HG03095 (cell line): Measurements from ENCODE around the gene KRTAP9-8.
"Not testable (repeated sequence)": the region's sequence is repeated elsewhere in the genome, so short reads cannot be mapped to it uniquely, and the experiment has no call there.

Experiments
- ATAC-seq: cut with Tn5 transposase; IDR thresholded peaks from one replicate; pipeline ENCODE4 v1.9.1; 2021; ENCODE audit warnings: moderate library complexity; ENCODE audit not compliant: unreplicated experiment

Gene KRTAP9-8

DNA sequence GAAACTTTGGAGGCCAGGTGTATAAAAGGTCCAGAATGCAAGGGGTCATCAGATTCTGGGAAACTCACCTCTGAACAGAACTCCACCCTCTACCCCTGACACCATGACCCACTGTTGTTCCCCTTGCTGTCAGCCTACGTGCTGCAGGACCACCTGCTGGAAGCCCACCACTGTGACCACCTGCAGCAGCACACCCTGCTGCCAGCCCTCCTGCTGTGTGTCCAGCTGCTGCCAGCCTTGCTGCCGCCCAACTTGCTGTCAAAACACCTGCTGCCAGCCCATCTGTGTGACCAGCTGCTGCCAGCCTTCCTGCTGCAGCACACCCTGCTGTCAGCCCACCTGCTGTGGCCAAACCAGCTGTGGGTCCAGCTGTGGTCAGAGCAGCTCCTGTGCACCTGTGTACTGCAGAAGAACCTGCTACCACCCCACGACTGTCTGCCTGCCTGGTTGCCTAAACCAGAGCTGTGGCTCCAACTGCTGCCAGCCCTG is at the start of gene KRTAP9-8:
KRTAP9-8 (plus strand) TSS at position 51 of the 489 bp plus-strand sequence; CDS start at position 104, 53 bp downstream.
- ATAC-seq = not testable (repeated sequence)

- not testable (repeated sequence) for ATAC-seq
Observed at GRCh38 chr17:41189837-41190318, 47.9 kb upstream of the KRTAP9-8 start, which contains the start of gene KRTAP9-1. KRTAP9-1 (plus strand) TSS chr17:41189887; CDS start chr17:41189887, 0 bp downstream.

GRCh38 chr17:41190328-41190727 is 47.5 kb upstream of the KRTAP9-8 start:
- no peak for ATAC-seq

DNA sequence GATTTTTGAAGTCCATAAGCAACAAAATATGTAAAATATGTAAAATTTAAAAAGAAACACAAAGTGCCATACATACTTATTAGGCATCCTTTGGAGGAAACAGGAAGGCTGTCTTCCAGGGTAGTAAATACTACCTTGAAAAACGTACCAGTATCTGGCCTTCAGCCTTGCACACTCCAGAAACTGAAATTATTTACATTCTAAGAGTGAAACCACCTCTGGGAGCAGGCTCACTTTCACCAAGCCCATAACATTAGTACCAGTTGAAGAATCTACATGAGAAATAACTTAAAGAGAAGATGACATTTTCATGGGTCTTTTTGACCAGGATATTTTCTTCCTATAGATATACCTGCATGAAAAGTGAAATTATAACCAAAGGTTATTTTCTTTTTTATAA is 41.7 kb upstream of the KRTAP9-8 start:
- no peak for ATAC-seq

GRCh38 chr17:41199421-41200078 is 38.2 kb upstream of the KRTAP9-8 start:
- ATAC-seq = no peak

DNA sequence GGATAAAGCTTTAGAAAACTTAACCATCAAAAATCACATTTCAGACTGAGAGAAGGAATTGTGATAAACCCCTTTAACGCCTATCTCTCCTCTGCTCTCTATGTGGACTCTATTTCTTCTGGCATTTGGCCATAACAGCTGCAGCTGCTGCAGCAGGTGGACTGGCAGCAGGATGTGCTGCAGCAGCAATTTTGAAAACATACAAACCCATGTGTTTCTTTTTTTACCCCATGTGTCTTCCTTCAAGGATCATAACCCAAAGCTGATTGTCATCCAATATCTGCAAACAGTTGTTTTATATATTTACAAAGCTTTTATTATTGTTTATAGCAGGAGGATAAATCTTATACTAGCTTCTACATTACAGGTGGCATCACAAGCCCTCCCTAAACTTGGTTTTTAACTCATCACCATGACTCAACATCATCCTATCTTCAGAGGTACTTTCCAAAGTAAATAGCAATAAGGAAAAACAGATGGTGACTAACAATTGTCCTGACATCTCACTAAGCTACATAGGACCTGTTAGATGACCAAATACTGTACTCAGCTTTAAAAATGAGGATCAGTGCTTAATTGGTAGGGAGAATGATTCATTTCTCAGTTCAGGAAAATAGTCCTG is 25.8 kb upstream of the KRTAP9-8 start:
- no peak for ATAC-seq

GRCh38 chr17:41212524-41213169 is 25.2 kb upstream of the KRTAP9-8 start:
- no peak for ATAC-seq

DNA sequence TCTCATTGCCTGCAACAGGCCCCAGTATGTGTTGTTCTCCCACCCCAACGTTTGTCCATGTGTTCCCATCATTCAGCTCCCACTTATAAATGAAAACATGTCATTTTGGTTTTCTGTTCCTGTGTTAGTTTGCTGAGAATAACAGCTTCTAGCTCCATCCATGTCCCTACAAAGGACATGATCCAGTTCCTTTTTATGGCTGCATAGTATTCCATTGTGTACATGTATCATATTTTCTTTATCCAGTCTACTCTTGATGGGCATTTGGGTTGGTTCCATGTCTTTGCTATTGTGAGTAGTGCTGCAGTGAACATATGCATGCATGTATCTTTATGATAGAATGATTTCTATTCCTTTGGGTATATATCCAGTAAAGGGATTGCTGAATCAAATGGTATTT is 22.1 kb upstream of the KRTAP9-8 start:
- ATAC-seq = no peak

DNA sequence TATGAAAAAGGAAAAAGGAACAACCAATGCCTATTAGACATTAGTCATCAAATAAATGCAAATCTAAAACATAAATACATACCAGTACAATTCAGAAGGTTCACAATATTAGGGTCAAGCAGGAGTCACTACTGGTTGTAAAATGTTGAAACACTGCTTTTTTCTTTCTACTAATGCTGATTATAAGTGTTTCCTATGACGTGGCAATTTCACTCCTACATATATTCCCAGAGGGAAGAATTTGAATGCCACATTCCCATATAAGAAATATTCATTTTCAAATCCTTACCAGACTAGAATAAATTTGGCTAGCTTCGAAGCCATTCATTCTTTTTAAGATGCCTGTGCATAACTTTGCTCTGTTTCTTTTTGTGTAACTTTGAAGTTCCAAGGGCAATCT is 14.0 kb upstream of the KRTAP9-8 start:
- no peak for ATAC-seq

GRCh38 chr17:41226051-41226450 is 11.7 kb upstream of the KRTAP9-8 start:
- ATAC-seq = no peak

DNA sequence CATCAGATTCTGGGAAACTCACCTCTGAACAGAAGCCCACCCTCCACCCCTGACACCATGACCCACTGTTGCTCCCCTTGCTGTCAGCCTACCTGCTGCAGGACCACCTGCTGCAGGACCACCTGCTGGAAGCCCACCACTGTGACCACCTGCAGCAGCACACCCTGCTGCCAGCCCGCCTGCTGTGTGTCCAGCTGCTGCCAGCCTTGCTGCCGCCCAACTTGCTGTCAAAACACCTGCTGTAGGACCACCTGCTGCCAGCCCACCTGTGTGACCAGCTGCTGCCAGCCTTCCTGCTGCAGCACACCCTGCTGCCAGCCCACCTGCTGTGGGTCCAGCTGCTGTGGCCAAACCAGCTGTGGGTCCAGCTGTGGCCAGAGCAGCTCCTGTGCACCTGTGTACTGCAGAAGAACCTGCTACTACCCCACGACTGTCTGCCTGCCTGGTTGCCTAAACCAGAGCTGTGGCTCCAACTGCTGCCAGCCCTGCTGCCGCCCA is 11.2 kb upstream of the KRTAP9-8 start, which contains the start of gene KRTAP9-2:
KRTAP9-2 (plus strand) TSS at position 51 of the 498 bp plus-strand sequence; CDS start at position 58, 7 bp downstream.
- ATAC-seq = not testable (repeated sequence)

DNA sequence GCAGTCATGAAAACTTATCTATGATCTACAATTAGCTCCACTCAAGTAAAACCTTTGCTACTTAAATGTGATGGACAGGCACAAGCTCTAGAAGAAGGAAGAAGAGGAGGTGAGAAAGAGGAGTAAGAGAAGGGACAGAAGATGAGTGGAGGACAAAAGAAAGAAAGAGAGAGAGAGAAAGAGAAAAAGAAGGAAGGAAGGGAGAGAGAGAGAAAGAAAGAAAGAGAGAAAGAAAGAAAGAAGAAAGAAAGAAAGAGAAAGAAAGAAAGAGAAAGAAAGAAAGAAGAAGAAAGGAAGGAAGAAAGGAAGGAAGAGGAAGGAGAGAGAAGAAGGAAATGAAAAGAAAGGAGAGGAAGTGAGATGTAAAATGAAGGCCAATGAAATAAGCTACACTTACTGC is 7.7 kb upstream of the KRTAP9-8 start:
- ATAC-seq = no peak

DNA sequence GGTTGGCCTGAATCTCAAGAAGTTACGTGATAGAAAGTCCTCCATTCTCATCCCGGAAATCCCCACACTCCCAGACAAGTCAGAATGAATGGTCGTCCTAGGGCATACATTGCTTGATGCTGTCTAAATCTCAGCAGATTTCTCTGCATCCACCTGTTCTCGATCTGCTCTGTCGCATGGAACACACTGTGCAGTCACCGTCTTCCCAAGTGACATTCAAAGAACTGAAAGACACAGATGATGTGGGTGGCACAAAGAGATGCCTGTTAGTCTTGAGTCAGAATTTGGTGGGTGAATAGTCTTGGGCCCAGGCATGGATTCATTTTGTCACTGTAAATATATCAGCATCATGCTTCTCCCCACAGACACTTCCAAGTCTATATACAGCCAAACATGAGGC is 6.1 kb upstream of the KRTAP9-8 start:
- ATAC-seq = no peak

DNA sequence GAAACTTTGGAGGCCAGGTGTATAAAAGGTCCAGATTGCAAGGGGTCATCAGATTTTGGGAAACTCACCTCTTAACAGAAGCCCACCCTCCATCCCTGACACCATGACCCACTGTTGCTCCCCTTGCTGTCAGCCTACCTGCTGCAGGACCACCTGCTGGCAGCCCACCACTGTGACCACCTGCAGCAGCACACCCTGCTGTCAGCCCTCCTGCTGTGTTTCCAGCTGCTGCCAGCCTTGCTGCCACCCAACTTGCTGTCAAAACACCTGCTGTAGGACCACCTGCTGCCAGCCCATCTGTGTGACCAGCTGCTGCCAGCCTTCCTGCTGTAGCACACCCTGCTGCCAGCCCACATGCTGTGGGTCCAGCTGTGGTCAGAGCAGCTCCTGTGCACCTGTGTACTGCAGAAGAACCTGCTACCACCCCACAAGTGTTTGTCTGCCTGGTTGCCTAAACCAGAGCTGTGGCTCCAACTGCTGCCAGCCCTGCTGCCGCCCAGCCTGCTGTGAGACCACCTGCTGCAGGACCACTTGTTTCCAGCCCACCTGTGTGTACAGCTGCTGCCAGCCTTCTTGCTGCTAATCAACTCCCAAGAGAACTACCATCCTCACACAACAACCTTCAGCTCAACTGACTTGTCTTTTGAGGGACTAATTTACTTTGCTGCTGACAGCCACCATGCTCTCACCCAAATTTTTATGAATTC is 5.2 kb upstream of the KRTAP9-8 start, which contains the start of gene KRTAP9-3:
KRTAP9-3 (plus strand) TSS at position 51 of the 707 bp plus-strand sequence; CDS start at position 104, 53 bp downstream.
- ATAC-seq = not testable (repeated sequence)

GRCh38 chr17:41237116-41237515 is 683 bp upstream of the KRTAP9-8 start:
- not testable (repeated sequence) for ATAC-seq

- ATAC-seq = not testable (repeated sequence)
Observed at GRCh38 chr17:41246995-41247787, 9.4 kb downstream of the KRTAP9-8 start.

DNA sequence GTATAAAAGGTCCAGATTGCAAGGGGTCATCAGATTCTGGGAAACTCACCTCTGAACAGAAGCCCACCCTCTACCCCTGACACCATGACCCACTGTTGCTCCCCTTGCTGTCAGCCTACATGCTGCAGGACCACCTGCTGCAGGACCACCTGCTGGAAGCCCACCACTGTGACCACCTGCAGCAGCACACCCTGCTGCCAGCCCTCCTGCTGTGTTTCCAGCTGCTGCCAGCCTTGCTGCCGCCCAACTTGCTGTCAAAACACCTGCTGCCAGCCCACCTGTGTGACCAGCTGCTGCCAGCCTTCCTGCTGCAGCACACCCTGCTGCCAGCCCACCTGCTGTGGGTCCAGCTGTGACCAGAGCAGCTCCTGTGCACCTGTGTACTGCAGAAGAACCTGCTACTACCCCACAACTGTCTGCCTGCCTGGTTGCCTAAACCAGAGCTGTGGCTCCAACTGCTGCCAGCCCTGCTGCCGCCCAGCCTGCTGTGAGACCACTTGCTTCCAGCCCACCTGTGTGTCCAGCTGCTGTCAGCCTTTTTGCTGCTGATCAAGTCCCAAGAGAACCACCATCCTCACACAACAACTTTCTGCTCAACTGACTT is 11.9 kb downstream of the KRTAP9-8 start, which contains the start of gene KRTAP9-4:
KRTAP9-4 (plus strand) TSS at position 51 of the 604 bp plus-strand sequence; CDS start at position 85, 34 bp downstream.
- ATAC-seq = not testable (repeated sequence)

DNA sequence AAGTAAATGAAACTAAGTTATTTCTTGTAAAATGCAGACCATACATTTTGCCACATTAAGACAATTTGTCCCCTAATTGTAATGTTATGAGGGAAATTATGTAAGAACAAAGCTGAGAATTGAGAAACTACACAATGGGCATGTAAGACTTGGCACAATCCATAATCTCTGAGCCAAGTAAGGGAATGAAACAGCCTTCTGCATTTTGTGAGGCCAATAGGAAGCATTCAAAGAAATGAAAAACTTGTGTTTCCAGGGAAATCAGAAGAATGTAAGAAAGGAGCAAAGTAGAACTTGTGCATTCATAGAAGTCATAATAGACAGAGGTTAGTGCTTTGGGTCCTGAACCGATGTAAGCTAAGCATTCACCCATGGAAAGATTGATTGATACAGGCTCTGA is 13.5 kb downstream of the KRTAP9-8 start:
- ATAC-seq = no peak

DNA sequence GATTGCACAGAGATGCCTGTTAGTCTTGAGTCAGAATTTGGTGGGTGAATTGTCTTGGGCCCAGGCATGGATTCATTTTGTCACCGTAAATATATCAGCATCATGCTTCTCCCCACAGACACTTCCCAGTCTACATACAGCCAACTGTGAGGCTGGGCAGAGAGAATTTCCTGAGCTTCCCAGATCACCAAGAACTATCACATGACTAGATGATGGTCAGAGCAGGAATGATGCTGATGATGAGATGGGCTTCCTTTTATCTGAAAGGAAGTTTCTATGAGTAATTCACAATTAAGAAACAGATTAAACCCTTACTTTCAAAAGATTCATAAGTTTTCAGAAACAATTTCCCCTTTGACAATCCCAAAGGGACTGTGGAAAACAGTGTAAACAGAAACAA is 17.1 kb downstream of the KRTAP9-8 start:
- ATAC-seq = no peak
